ENCODE results near the gene KRT33A.

Gene KRT33A

DNA sequence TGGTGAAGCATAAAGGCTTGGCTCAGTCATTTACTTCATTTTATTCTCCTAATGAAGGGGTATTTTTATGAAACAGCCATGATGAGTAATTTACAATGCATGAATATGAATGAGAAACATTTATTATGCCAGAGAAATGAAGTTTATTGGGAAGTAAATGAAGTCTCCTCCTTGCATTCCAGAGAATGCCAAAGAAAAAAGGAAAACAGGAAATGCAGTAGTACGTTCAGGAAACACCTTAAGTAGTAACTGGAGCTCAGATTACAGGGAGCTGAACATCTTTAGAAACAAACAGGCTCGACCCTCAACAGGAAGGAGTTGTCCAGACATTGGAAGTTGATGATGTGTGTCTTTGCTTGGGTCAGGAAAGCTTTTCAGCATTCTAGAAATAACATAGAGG, 26.9 kb upstream of the KRT33A start:
- no peak for TF ChIP-seq CTCF (conservative IDR thresholded peaks at IDR 0.05; ENCODE audit: low read depth, low read length)
- no peak overlapping the region for H3K4me3 ChIP-seq (ENCODE audit: low read length)
- DNase-seq (ENCODE audit: low read depth), result no peak

DNA sequence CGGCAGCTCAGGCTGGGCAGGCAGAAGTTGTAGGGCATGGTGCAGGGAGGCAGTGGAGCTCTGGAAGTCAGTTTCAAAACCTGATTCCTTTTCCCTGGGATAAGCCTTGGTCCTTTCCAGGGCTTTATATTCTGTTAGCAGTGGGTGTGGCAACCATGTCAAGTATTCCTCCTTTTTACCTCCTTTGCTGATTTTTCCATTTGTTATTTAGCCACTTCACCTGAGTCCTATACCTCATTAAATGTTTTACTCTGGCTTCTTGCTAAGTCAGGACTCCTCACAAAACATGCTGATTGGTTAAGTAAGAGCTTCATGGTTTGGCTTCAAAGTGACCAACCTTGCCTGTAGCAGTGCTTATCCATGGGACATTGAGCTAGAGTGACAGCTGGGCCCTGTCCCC, 19.1 kb upstream of the KRT33A start, which contains the start of gene KRT33B:
Gene KRT33B (minus strand): TSS at position 101 of the 400 bp plus-strand sequence. CDS start 63 bp downstream, at position 38.
- DNase-seq (ENCODE audit: low read depth), result no peak
- H3K4me3 ChIP-seq (ENCODE audit: low read length), result no peak within 1 kb of the TSS
- no peak for TF ChIP-seq CTCF (conservative IDR thresholded peaks at IDR 0.05; ENCODE audit: low read depth, low read length)

DNA sequence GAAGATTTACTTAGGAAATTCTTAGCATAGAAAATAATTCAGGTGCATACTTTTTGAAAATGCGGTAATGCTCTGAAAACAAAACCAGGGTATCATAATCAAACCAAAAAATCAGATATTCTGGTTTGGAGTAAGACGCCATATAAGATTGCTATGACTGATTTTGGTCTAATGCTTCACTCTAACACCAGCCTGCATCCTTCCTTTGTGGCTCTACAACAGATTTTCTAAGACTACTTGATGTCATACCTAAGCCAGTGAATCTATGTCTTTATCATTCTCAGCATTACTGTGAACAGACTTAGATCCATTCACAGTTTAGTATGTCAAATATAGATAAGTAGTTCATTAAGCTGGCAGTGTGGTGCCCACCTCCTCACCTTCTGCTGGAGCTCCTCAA, 18.4 kb upstream of the KRT33A start:
- TF ChIP-seq CTCF (conservative IDR thresholded peaks at IDR 0.05; ENCODE audit: low read depth, low read length), result no peak
- no peak overlapping the region for H3K4me3 ChIP-seq (ENCODE audit: low read length)
- DNase-seq (ENCODE audit: low read depth), result no peak

DNA sequence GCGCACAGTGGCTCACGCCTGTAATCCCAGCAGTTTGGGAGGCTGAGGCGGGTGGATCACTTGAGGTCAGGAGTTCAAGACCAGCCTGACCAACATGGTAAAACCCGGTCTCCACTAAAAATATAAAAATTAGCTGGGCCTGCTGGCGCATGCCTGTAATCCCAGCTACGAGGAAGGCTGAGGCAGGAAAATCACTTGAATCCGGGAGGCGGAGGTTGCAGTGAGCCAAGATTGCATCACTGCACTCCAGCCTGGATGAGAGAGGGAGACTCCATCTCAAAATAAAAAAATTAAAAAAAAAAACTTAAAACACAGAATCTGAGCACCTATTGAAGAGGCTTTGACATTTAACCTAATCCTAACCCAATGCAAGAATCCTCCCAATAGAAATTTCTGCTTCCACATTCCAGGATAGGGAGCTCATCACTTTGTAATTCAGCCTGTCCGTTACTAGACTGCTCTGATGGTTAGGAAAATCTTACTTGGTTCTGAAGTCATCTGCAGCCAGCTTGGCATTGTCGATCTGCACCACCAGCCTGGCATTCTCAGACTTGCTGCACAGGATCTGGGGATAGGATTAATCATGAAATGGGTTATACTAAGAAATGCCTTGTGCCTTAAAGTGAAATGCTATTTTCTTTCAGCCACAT, 16.9 kb upstream of the KRT33A start:
- H3K4me3 ChIP-seq (ENCODE audit: low read length), result no peak overlapping the region
- no peak for TF ChIP-seq CTCF (conservative IDR thresholded peaks at IDR 0.05; ENCODE audit: low read depth, low read length)
- peak; percentile 23 for DNase-seq (ENCODE audit: low read depth)

DNA sequence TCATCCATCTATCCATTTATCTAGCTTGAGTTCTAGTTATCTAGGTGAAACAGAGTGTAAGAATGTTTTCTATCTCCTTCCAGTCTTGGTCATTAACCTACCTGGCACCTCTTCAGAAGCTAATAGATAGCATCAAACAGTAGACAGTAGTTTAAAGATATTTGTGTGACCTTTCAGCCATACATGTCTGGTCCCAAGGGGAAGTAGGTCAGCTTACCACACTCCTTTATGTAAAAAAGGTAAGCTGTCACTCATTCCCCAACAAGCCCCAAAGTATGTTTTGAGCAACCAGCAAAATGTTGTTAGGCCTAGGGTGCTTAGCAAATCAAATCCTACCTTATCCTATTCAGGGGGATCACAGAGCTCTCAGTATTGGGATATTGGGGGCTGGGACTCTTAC, 15.4 kb upstream of the KRT33A start:
- no peak for DNase-seq (ENCODE audit: low read depth)
- no peak for TF ChIP-seq CTCF (conservative IDR thresholded peaks at IDR 0.05; ENCODE audit: low read depth, low read length)
- H3K4me3 ChIP-seq (ENCODE audit: low read length), result no peak overlapping the region

GRCh38 chr17:41363881-41364280, 13.3 kb upstream of the KRT33A start:
- no peak for TF ChIP-seq CTCF (conservative IDR thresholded peaks at IDR 0.05; ENCODE audit: low read depth, low read length)
- no peak overlapping the region for H3K4me3 ChIP-seq (ENCODE audit: low read length)
- no peak for DNase-seq (ENCODE audit: low read depth)

DNA sequence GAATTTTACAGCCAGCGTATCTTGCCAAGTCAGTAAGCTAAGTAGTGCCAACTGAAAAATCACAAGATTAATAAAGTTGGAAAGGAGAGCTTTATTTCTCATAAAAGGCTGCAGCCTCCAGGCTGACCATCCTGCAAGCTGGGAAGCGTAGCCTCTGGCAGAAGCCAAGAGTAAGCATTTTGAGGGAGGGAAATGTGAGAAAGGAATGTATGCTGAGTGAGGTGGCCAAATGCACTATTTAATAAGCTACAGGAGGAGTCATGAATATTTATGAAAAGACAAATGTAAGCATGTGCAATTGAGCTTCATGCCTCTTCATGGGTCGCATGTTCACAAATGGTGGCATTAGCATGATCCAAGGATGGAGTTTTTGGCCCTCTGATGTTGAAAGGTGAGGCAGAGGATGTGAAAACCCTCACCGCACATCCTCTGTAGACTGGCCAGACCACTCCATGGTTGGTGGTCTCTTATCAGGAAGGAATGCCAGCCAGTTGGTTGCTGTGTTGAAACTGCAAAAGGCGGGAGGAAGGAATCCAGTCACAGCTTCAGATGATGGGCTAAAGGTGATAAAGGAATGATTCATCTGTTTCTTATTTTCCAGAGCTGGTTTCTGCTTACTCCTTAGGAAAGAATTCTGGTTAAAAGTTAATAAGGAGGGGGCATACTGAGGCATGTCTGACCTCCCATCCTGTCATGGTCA, 9.8 kb upstream of the KRT33A start:
- H3K4me3 ChIP-seq (ENCODE audit: low read length), result no peak overlapping the region
- no peak for TF ChIP-seq CTCF (conservative IDR thresholded peaks at IDR 0.05; ENCODE audit: low read depth, low read length)
- no peak for DNase-seq (ENCODE audit: low read depth)

All from retinal pigment epithelial cell (primary cell).